GM19023 (cell line): Measurements from ENCODE around the gene GRIK3.
"Not testable (repeated sequence)": the region's sequence is repeated elsewhere in the genome, so short reads cannot be mapped to it uniquely, and the experiment has no call there.

Source experiments
- ATAC-seq: cut with Tn5 transposase; IDR thresholded peaks from one replicate; pipeline ENCODE4 v1.9.1; 2021; ENCODE audit warnings: mild to moderate bottlenecking, moderate library complexity; ENCODE audit not compliant: unreplicated experiment

GRIK3 gene

DNA sequence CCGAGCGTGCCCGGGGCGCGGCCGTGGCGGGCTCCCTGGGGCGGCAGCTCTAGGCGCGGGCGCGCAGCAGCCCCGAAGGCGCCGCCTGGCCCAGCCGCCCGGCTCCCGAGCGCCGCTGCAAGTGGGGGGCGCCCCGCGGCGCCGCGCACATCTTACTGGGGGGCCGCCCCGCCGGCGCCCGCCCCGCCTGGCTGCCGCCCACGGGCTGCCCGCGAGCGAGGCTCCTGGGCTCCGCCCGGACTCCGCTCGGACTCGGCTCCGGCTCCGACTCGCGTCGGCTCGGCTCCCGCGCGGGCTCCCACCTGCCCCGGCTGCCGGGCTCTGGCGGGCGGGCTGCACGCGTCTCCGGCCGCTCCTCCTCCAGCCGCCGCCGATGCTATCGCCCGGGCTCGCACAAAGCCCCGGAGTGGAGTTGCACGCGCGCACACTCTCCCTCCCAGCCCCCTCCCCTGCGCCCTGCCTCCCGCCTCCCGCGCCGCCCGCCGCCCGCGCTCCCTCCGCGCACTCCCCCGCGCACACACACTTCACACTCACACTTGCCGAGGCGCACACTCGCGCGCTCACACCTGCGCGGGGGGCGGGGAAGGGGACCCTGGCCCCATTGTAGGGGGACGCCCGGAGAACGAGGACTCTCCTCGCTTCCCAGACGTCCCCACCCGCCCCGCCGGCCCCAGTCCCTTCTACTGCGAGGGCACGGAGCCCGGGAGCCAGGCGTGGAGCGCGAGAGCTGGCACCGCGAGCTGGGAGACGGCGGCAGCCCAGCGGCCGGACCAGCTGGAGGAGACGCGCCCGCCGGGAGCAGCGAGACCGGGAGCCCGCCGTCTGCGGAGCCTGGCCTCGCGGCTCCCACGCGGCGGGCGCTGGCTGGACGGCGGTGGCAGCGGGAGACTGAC is at the start of gene GRIK3:
TSS of gene GRIK3 (minus strand) at position 395 of the 893 bp plus-strand sequence. CDS start 407 bp downstream, outside the sequence.
- ATAC-seq, result no peak

DNA sequence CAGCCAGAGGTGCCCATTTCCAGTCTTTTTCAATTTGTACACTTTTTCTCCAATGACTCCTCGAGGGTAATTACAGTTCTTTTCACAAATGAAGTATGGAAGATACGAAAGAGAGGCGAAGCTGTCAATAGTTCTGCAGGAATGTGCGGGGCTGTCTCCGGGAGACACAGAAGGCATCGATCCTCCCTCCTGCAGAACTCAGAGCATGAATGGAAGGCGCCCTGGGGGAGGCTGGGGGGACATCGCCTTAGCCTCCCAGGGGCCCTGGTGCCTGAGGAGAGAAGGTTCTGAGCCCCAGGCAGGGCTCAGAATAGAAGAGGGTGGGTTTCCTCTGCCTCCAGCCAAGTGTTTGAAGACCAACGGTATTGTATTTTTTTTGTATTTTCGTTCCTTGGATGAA is 49.7 kb upstream of the GRIK3 start:
- ATAC-seq, result no peak

GRCh38 chr1:37083603-37084002 is 49.3 kb upstream of the GRIK3 start:
- no peak for ATAC-seq

- ATAC-seq, result not testable (repeated sequence)
Observed at GRCh38 chr1:37080296-37080986, 46.1 kb upstream of the GRIK3 start.

DNA sequence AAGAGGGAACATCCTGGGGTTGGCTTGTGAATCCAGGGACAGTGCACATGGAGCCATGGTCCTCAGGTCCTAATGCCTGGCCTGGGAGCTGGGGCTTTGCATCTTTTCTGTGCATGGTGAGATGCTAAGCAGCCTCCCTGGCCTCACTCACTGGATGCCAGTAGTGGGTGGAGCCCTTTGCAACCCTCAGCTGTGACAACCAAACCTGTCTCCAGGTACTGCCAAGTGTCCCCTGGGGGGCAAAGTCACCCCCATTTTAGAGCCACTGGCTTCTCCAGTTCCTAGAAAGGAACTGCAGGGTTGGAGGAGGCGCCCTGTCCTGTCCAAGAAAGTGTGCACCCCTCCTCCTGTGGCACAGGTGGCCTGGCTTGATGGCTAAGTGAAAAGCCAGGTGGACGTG is 44.6 kb upstream of the GRIK3 start:
- no peak for ATAC-seq

- no peak for ATAC-seq
Observed at GRCh38 chr1:37076168-37076567, 41.9 kb upstream of the GRIK3 start.

GRCh38 chr1:37073854-37074379 is 39.6 kb upstream of the GRIK3 start:
- no peak for ATAC-seq

DNA sequence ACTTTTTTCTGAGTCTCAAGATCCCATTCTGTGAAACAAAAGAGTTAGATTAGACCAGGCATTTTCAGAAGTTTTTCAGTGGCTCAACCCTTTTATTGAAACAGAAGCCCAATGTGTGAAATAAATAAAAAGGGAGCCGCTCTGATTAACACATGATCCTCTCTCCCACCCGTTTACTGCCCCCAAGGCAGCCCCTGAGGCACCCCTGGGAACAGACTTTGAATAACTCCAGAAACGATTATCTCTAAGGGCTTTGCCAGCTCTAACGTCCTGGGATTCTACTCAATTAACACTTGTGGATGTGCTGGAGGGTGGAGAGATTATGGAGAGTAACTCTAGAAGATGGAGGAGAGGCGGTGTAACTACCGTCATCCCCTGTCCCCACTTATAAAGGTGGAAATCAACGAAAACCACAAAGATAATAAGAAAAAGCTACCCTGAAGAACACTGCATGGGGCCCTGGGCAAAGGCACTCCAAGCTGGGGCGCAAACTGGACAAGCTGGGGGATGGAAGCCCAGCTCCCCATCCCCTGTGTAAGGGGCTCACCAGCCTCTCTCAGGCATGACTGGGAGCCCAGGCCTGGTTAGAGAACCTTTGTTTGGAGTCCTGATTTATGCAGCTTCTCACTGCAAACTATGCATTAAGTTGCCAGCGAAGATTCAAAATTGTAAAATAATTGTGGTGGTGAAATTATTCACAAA is 39.0 kb upstream of the GRIK3 start:
- no peak for ATAC-seq

DNA sequence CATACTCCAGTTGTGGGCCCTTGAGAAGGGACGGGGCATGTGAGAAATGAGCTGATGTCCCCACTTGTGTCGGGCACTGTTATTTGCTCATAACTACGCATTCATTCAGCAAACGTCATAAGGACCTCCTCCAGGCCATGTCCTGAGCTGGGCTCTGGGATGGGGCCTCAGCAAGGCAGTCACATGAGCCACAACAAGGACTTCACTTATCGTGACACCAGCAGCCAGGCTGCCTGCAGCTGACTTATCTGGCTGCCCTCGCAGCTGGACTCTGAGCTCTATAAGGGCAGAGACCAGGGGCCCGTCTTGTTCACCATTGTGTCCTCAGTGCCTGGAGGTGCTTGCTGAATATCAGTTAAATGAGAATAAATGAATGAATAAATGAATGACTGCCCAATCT is 37.5 kb upstream of the GRIK3 start:
- ATAC-seq, result no peak

- no peak for ATAC-seq
Observed at GRCh38 chr1:37070126-37070525, 35.8 kb upstream of the GRIK3 start.

GRCh38 chr1:37069406-37069805 is 35.1 kb upstream of the GRIK3 start:
- no peak for ATAC-seq

DNA sequence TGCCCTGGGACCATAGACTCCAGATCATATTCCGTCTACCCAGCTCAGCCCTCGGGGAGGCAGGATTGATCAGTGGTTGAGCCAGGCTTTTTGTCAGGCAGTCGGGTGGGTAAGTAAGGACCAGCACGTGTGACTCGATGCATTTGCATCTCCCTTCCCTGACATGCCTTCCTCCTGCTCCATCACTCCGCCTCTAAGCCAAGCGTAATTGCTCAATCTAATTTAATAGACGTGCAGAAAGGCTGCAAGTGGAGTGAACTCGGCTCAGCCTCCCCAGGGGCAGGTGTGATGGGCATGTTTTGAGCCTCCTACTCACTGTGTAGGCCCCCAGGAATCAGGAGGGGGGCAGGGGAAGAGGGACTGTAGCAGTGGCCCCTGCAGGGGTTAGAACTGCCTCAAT is 34.6 kb upstream of the GRIK3 start:
- no peak for ATAC-seq

GRCh38 chr1:37068260-37068659 is 33.9 kb upstream of the GRIK3 start:
- no peak for ATAC-seq

- no peak for ATAC-seq
Observed at GRCh38 chr1:37064039-37064438, 29.7 kb upstream of the GRIK3 start.

DNA sequence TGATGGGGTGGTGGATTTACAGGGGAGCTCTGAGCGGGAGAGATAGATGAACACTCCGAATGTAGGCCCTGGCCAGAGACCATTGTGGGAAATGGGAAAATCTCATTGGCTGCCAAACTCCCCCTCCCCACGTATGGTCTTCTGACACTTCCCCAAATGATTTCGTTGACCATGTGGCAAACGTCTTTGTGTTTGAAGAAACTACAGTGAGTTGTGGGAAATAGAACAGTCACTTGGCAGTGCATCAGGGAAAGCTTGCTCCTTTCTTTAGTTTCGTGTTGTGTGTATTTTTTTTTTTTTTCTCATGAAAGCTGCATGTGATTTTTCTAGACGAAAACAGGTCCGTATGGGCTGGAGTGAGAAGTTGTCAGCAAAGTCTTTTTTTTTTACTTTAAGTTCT is 25.0 kb upstream of the GRIK3 start:
- ATAC-seq, result no peak

- ATAC-seq, result no peak
Observed at GRCh38 chr1:37058424-37058988, 24.2 kb upstream of the GRIK3 start.

- ATAC-seq, result no peak
Observed at GRCh38 chr1:37056325-37056724, 22.0 kb upstream of the GRIK3 start.

- ATAC-seq, result no peak
Observed at GRCh38 chr1:37055631-37056030, 21.3 kb upstream of the GRIK3 start.

- no peak for ATAC-seq
Observed at GRCh38 chr1:37053173-37053572, 18.9 kb upstream of the GRIK3 start.

- no peak for ATAC-seq
Observed at GRCh38 chr1:37052120-37052519, 17.8 kb upstream of the GRIK3 start.

DNA sequence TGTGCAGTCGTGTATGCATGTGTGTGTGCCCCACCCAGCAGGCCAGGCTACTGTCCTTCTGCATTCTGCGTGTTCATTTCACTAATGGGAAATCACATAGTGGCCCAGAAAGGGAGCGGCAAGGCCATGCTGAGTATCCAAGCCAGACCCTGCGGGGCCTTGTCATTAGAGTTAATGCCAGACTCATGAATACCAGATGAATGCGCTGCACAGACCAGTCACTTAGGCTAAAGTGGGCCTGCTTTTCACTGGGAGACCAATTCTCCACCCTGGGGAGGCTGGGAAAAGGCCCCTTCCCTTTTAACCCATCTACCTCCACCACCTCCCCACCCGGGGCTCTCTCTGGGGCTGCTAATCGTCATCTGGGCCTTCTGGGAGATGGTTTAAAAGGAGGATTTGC is 17.0 kb upstream of the GRIK3 start:
- no peak for ATAC-seq
